Activated CD8-positive, alpha-beta memory T cell treated with anti-CD3 and anti-CD28 coated beads, Interleukin-2, amount 50 U/mL, for 4 hours (primary cell): ENCODE results near the gene SLX4IP.
A peak's percentile ranks its signal among the peaks of the same experiment; 100 is the strongest.
"Not testable (repeated sequence)": the region's sequence is repeated elsewhere in the genome, so short reads cannot be mapped to it uniquely, and the experiment has no call there.

Experiments used
- DNase-seq: peaks from one replicate; pipeline ENCODE4 v3.0.0-alpha.2; 2020

SLX4IP gene

DNA sequence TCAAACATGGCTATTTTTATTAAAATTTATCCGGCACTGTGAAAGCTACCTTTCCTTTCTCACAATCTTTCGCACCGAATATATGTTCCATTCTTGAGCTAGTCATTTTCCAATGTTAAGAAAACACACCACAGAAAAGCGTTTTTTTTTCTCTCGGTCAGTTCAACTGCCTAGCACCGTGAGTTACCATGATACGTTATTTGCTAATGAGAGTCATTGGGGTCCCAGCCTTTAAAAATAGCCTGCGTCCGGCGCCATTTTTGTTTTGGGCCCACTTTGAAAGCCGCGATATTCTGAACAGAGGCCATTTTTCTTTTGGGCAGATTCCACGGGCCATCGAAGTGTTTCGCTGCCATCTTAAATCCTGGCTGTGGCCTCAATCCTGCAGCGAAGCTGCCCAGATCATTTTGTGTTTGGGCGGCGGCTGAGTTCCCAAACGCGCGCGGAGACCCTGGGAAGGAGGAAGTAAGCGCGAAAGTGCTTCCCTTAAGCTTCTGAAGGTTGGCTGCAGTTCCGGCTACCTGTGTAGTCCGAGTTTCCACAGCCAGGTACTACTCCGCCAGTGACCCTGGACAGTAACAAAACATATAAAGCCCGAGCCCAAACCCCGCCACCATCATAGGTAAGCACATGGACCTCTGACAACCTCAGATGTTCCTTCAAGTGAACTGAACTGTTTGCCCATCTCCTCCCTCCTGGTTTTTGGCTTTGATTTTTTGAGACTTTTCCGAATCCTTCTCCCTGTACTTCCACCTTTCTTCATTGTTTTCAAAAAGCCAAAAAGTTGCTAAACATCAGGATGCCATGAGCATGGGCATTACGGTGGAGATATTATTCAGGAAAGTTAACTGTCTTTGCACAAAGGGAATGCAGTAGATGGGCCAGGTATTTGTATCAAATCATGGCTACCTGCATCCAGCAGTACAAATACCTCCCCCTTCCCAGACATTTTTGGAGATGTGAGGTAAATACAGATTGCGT lies at the start of gene SLX4IP:
Gene SLX4IP, plus strand, starts transcription at position 474 of the 981 bp plus-strand sequence. CDS start 22,900 bp downstream, outside the sequence.
- DNase-seq, result peak; percentile 80

DNA sequence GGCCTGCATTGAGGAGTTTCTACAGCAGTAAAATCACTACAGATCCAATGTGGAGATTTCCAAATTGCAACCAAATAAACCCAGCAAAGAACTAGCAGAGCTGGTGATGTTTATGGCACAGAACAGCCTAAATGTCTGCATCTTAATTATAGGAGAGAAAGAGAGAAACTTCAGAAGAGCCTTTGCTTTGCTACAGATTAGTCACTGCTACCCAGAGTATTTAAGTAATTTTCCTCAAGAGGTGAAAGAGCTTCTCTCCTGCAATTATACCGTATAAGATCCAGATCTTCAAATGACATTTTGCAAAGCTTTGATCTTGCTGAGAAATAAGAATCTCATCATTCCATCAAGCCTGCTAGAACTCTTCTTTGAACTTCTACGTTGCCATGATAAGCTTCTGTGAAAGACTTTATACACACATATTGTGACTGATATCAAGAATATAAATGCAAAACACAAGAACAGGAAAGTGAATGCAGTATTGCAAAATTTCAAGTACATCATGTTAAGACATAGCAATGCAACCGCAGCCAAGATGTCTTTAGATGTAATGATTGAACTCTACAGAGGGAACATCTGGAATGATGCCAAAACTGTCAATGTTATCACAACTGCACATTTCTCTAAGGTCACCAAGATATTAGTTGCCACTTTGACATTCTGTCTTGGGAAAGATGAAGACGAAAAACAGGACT lies 49.1 kb upstream of the SLX4IP start:
- DNase-seq, result no peak

- DNase-seq, result no peak
These were observed 47.4 kb upstream of the SLX4IP start for GRCh38 chr20:10387686-10388085.

DNA sequence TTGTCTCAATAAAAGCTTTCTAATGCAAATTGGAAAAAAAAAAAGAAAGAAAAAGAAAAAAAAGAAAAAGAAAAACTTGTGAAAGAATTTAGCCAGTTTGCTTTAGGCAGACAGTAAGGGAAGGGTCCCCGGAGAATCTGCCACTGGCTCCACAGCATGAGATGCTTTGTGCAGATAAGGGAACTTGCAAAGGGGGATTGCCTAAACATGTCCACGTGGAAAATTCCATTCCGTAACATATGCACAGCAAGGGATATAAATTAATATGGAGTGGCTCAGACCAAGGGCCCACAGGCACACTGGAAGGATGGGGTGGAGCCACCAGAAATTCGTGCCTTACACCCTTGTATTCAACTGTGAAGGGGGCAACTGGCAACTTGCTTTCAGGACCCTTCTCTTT lies 46.5 kb upstream of the SLX4IP start:
- no peak for DNase-seq

GRCh38 chr20:10390709-10391108 lies 44.4 kb upstream of the SLX4IP start:
- DNase-seq, result no peak

DNA sequence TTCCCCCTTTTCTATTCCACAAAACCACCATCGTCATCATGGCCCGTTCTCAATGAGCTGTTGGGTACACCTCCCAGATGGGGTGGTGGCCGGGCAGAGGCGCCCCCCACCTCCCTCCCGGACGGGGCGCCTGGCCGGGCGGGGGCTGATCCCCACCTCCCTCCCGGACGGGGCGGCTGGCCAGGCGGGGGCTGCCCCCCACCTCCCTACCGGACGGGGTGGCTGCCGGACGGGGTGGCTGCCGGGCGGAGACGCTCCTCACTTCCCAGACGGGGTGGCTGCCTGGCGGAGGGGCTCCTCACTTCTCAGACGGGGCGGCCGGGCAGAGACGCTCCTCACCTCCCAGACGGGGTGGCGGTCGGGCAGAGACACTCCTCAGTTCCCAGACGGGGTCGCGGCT lies 40.4 kb upstream of the SLX4IP start:
- DNase-seq, result not testable (repeated sequence)

DNA sequence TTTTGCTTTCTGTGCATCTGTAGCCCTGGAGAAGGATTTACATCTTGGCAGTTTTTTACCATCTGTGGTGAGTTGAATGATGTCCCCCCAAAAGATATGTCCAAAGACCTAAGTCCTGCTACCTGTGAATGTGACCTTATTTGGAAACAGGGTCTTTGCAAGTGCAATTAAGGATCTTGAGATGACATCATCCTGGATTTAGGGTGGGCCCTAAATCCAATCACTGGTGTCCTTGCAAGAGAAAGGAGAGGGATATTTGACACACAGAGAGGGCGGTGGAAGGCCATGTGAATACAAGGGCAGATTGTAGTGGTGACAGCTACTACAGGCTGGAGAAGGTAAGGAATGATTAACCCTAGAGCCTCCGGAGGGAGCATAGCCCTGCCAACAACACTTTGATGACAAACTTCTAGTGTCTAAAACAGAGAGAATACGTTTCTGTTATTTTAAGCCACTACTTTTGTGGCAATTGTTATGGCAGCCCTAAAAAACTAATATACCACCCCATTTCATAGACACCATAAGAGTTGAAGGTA lies 36.2 kb upstream of the SLX4IP start:
- DNase-seq, result no peak

DNA sequence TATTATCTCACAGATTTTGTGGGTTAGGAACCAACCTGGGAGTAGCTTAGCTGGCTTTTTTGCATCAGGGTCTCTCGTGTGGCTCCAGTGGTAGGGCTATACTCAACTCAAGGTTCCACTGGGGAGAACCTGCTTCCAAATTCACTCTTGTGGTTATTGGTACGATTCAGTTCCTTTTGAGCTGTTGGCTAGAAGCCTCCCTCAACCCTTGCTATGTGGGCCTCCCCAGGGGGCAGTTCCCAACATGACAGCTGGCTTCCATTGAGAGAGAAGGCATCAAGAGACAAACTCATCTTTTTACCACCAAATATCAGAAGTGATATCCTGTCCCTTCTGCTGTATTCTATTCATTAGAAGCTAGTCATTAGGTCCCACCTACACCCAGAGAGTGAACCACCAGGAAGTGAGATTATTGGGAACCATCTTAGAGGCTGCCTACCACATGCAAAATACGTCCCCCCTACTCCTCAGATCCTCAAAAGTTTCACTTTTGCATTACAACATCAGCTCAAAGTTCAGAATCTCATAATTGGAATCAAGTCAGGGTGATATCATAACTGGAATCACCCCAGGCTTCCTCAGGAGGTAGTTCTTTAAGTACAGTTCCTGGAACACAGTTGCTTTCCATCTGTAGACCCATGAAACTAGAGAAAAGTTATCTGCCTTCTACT lies 32.0 kb upstream of the SLX4IP start:
- no peak for DNase-seq

- DNase-seq, result no peak
These were observed 31.0 kb upstream of the SLX4IP start for GRCh38 chr20:10404023-10404628.

- no peak for DNase-seq
These were observed 30.1 kb upstream of the SLX4IP start for GRCh38 chr20:10404959-10405530.

GRCh38 chr20:10408108-10408813 lies 26.8 kb upstream of the SLX4IP start:
- DNase-seq, result no peak

GRCh38 chr20:10411673-10412072 lies 23.4 kb upstream of the SLX4IP start:
- no peak for DNase-seq

DNA sequence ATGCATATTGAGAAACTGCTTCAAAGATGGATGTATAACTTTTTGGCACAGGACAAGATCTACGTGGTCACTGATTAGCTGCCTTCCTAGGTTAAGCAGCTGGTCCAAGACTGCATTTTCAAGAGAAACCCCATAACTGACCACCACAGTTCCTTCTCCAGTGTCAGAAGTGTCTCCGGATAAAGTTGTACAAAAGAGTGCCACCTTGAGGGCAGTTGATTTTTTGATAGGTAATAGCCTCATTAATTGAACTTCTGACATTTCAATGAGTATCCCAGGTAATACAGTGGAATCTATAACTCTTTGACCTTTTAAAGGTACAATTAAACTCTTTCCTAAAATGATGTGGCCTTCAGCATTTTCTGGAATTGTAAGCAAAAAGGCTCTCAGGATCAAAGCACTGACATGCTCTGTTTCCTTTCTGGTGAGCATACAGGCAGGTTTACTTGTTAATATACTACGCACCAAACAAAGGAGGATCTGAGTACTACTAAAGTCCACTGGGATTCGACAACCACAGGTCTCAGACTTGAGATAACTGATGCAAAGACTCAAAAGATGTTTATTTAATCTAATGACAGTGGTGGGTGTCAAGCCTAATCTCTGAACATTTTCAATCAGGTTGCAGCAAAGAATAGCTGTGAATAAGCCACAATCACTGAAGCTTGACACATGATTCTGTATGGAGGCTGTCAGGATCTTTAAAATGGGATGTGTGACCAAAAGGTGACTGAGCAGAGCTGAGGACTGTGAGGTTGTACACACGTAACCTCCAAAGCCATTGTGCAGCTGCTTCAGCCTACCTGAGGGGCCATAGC lies 22.3 kb upstream of the SLX4IP start:
- DNase-seq, result no peak

- DNase-seq, result no peak
These were observed 20.0 kb upstream of the SLX4IP start for GRCh38 chr20:10415013-10415650.

DNA sequence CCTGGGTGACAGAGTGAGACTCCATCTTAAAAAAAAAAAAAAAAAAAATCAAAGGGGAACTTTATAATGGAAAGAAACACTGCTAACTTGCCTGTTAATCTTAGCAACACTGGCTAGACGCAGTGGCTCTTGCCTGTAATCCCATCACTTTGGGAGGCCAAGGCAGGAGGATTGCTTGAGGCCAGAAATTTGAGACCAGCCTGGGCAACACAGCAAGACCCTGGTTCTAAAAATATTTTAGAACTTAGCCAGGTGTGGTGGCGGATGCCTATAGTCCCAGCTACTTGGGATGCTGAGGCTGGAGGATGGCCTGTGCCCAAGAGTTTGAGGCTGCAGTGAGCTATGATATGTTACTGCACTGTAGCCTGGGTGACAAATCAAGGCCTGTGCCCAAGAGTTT lies 17.9 kb upstream of the SLX4IP start:
- not testable (repeated sequence) for DNase-seq

GRCh38 chr20:10419550-10420133 lies 15.5 kb upstream of the SLX4IP start:
- no peak for DNase-seq

GRCh38 chr20:10423735-10424134 lies 11.4 kb upstream of the SLX4IP start:
- no peak for DNase-seq

DNA sequence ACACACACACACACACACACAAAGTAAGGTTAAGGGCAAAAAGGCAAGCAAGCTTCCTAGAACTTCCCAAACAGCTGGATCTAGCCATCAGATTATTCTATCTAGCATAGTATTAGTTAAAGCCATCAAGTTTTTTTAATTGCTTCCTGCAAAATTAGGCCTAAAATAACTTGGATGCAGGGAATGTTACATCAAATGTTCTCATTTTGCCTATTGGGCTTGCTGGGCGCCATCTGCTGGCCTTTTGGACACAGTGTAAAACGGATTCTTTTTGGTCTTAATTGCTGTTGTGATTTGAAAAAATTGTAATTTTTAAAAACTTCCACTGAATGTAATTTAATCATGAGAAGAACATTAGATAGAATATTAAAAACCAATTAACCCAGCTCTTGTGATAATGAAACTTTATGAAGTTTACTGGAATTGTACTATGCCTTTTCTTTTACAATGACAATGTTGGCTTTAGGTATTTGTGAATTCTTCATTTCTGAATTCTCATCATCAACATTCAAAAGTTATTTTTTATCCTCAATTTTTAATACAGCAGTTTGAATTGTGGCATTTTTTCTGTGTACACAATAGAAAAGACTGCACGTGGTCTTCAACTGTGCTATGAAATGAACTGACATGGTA lies 7.9 kb upstream of the SLX4IP start:
- DNase-seq, result peak; percentile 44

GRCh38 chr20:10428008-10428407 lies 7.1 kb upstream of the SLX4IP start:
- DNase-seq, result no peak
